Middle frontal gyrus (tissue), 1 donor: ENCODE measurements around the gene HBEGF.

Experiments used
- DNase-seq: peaks from one replicate; pipeline ENCODE4 v3.0.0-alpha.2; 2015; ENCODE audit warnings: low spot score; ENCODE audit errors: extremely low spot score

The HBEGF gene

DNA sequence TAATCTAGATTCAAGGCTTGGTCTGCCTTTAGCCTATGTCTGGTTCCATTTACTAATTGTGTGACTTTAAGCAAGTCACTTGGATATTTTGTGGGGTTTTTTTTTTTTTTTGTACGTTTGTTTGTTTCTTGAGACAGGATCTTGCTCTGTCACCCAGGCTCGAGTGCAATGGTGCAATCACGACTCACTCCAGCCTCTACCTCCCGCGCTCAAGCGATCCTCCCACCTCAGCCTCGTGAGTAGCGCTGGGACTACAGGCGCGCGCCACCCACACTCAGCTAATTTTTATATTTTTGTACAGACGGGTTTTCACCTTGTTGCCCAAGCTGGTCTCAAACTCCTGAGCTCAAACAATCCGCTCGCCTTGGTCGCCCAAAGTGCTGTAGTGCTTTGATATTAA, 42.4 kb downstream of the HBEGF start:
- no peak for DNase-seq

DNA sequence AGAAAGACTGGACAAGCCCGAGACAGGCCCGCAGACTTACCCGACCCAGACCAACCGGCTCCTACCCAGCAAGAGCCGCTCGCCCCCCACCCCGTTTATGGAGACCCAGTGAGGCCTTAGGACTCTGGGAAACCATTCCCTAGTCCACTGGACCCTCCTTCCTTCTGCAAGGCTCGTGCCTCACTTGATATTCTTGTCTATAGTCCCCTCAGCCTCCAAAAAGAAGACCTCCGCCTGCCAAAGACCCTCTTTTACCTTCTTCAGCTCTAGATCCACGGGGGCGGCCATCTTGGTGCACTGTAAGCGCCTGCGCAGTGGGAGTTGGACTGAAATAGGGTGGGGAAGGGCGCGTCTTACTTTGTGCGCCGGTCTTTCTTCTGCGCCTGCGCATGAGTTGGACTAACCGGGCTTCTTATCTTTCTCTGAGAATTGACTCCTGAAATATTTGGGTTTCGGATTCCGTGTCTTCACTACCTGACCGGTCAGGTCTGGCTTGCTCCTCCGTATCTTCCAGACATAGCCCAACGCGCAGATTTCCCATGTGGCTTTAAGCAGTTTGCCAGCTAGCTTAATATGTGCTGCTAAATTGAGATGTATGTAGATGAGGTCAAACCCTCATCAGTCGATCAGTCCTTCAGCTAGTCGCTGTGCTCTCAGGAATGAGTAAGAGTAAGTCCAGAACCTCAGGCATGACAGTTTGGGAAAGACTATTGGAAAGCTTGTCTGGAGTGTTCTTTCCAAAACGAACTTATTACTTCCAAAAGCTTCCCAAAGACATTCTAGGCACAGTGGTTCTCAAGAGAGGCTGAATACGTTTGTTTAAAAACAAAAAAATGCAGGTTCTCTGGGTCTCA, 43.4 kb downstream of the HBEGF start, which contains the start of gene PFDN1:
Gene PFDN1 (minus strand): TSS at position 316 of the 854 bp plus-strand sequence. CDS start 28 bp downstream, at position 288.
- peak; percentile 90 for DNase-seq

GRCh38 chr5:140301136-140301535, 45.3 kb downstream of the HBEGF start:
- DNase-seq: no peak

DNA sequence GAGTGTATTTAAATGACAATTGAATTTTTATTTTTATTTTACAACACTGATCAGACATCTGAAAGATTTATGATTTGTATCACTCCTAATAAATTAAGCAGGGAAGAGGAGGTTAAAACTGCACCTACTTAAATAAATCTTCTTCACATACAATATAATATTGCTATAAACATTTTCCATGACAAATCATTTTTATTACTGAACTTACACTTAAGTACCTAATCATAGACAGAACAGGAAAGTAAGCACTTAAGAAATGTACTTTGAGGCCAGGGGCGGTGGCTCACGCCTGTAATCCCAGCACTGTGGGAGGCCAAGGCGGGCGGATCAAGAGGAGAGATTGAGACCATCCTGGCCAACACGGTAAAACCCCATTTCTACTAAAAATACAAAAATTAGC, 47.3 kb downstream of the HBEGF start:
- DNase-seq: no peak

- DNase-seq: no peak
These were observed 48.2 kb downstream of the HBEGF start for GRCh38 chr5:140298183-140298601.

DNA sequence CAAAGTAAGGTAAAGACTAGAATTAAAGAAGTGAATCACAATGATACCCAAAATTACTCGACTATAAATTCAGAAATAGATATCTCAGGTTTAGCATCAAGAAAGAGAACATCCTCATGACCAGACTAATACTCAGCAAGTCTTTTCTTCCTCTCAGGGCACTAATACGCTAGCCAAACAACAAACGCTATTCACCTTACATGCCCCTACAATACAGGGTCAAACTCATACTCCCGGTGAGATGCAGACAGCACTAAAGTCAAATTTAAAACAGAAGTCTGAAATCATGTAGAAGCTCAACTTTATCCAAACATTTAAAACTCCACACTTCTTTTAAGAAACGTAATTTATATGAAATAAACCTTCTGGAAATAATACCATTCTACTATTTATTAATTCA, 49.1 kb downstream of the HBEGF start:
- no peak for DNase-seq

DNA sequence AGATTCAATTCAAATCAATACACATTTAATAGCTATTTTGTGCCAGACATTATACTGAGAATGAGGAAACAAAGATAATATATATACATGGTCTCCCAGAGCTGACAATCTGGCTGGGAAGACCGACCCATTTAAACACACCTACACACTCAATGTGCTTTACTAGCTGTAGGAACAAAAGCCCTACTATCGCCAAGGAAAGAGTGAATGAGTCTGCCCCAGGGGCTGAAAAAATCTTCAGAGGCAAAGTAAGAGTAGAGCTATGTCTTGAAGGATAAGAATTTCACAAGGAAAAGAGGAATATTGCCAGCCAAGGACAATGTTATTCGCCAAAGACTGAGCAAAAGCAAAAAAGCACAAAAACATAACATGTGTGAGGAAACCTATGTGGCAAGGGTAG, 50.1 kb downstream of the HBEGF start:
- no peak for DNase-seq

GRCh38 chr5:140295414-140295813, 51.0 kb downstream of the HBEGF start:
- DNase-seq: no peak

GRCh38 chr5:140294753-140295152, 51.6 kb downstream of the HBEGF start:
- no peak for DNase-seq

GRCh38 chr5:140293849-140294100, 52.6 kb downstream of the HBEGF start:
- no peak for DNase-seq

DNA sequence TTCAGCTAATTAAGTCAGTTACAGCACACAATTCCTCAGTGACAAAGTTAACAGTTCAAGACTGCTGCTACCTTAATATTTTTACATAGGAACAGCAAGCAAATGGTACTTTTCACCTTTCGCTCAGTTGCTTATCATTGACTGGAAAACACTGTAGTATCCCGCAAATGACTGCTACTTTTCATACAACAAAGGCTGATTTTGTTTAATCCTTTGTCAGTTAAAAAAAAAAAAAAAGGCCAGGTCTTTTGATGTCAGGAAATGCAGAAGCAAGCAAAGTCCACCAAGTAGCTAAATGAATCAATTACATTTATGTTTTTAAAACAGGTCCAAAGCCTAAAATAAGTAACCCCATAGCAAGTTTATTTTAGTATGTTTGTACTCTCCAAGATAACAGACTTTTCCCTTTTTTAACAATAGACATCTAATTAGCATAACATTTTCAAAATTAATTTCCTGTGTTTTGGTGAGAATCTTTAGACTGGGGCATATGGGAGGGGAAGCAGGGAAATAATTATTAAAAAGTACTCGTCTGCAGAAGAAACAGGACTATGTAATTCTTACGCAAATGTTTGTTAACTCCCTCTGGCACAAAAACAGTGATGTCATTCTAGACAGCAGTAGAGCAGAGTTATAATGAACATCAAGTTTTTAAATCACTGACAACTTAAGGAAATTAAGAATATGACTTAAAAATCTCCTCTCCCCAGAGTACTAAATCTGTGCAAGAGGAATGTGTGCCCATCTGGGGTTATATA, 53.1 kb downstream of the HBEGF start:
- DNase-seq: no peak

GRCh38 chr5:140292212-140293036, 54.0 kb downstream of the HBEGF start:
- DNase-seq: no peak

DNA sequence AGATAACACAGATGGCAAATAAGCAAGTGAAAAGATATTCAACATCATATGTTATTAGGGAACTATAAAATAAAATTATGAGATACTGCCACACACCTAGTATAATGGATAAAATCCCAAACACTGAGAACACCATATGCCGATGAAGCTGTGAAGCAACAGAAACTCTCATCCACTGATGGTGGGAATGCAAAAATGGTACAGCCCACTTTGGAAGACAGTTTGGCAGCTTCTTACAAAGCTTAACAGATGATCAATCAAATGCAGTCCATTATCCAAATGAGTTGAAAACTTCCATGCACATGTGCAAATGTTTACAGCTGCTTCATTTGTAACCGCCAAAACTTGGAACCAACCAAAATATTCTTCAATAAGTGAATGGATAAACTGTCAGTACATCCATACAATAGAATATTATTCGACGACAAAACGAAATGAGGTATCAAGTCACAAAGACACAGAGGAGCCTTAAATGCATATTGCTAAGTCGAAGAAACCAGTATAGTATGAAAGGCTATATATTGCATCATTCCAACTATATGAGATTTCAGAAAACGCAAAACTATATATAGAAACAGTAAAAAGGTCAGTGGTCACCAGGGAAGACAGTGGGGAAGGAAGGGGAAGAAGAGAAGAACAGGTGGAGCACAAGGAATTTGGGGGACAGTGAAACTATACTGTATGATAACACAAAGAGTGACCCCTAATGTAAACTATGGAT, 58.4 kb downstream of the HBEGF start:
- no peak for DNase-seq

- DNase-seq: no peak
These were observed 60.0 kb downstream of the HBEGF start for GRCh38 chr5:140286424-140286823.

GRCh38 chr5:140284013-140284412, 62.4 kb downstream of the HBEGF start:
- DNase-seq: no peak
